Ishikawa (cell line): Measurements from ENCODE around the gene PCDHB12.

Source experiments
- CEBPB ChIP-seq: IDR thresholded peaks from 2 replicates; pipeline ENCODE4 v1.6.1; 2012
- EGR1 ChIP-seq: IDR thresholded peaks from 2 replicates; pipeline ENCODE4 v1.6.1; 2012
- EP300 ChIP-seq: IDR thresholded peaks from 2 replicates; pipeline ENCODE4 v1.6.1; 2012; ENCODE audit warnings: borderline replicate concordance
- FOXM1 ChIP-seq: IDR thresholded peaks from 2 replicates; pipeline ENCODE4 v1.6.1; 2012; ENCODE audit warnings: low read depth, borderline replicate concordance
- NFIC ChIP-seq: IDR thresholded peaks from 2 replicates; pipeline ENCODE4 v1.6.1; 2012
- RAD21 ChIP-seq: IDR thresholded peaks from 2 replicates; pipeline ENCODE4 v1.6.1; 2012; ENCODE audit warnings: low read depth
- TAF1 ChIP-seq: IDR thresholded peaks from 2 replicates; pipeline ENCODE4 v1.6.1; 2012; ENCODE audit warnings: low read depth, mild to moderate bottlenecking
- TCF12 ChIP-seq: IDR thresholded peaks from 2 replicates; pipeline ENCODE4 v1.6.1; 2012; ENCODE audit warnings: low read depth
- TEAD4 ChIP-seq: IDR thresholded peaks from 2 replicates; pipeline ENCODE4 v1.6.1; 2012
- YY1 ChIP-seq: IDR thresholded peaks from 2 replicates; pipeline ENCODE4 v1.6.1; 2012; ENCODE audit warnings: low read depth
- ZBTB7A ChIP-seq: IDR thresholded peaks from 2 replicates; pipeline ENCODE4 v1.6.1; 2012; ENCODE audit warnings: low read depth
- TF ChIP-seq, protein P1 (sequence below): IDR thresholded peaks from 2 replicates; pipeline ENCODE4 v1.6.1; 2012
- TF ChIP-seq, protein P2 (sequence below): IDR thresholded peaks from 2 replicates; pipeline ENCODE4 v1.6.1; 2012
- TF ChIP-seq, protein P3 (sequence below): IDR thresholded peaks from 2 replicates; pipeline ENCODE4 v1.6.1; 2012; ENCODE audit warnings: low read depth, mild to moderate bottlenecking

The PCDHB12 gene

DNA sequence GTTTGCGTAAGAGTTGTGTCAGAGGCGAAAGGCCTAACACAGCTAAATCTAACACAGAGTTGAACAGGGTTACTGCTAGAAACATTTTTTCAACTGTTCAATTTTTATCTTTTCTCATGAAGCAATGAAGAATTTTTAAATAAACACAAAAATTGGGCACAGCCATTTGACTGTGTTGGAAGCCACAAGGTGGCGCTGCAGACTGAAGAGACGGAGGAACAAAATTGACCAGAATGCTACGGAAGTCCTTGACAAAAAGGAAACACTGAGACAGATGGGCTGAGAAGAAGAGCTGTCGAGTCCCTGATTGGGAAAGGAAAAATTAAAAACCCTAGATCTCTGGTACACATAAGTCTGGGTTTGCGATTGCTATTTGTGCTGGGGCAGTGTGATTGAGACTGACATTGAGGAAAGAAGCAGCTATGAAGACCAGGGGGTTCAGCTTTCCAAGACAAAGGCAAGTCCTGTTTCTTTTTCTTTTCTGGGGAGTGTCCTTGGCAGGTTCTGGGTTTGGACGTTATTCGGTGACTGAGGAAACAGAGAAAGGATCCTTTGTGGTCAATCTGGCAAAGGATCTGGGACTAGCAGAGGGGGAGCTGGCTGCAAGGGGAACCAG, 21.5 kb upstream of the PCDHB12 start, which contains the start of gene PCDHB9:
TSS of gene PCDHB9 (plus strand) at position 265 of the 616 bp plus-strand sequence. CDS start at position 423, 158 bp downstream.
- no peak for TF ChIP-seq NFIC
- no peak for TF ChIP-seq TCF12
- no peak for TF ChIP-seq EGR1
- TF ChIP-seq RAD21 = peak; percentile 13; the same call in 1 of the 2 replicates
- TF ChIP-seq FOXM1 = no peak

DNA sequence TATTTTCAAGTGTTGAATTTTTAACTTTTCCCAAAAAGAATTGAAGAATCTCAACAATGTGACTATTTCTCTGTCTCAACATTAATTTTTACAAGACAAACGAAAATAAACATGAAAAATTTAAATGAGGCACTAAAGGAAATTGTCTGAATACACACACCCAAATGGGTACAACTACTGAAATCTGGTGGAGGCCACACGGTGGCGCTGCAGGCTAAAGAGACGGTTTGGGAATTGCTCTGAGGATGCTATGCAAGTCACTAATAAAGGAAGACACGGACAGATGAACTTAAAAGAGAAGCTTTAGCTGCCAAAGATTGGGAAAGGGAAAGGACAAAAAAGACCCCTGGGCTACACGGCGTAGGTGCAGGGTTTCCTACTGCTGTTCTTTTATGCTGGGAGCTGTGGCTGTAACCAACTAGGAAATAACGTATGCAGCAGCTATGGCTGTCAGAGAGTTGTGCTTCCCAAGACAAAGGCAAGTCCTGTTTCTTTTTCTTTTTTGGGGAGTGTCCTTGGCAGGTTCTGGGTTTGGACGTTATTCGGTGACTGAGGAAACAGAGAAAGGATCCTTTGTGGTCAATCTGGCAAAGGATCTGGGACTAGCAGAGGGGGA, 16.3 kb upstream of the PCDHB12 start, which contains the start of gene PCDHB10:
TSS of gene PCDHB10 (plus strand) at position 244 of the 616 bp plus-strand sequence. CDS start at position 444, 200 bp downstream.
- TF ChIP-seq RAD21 (peak; percentile 44), TAF1 (no peak)

DNA sequence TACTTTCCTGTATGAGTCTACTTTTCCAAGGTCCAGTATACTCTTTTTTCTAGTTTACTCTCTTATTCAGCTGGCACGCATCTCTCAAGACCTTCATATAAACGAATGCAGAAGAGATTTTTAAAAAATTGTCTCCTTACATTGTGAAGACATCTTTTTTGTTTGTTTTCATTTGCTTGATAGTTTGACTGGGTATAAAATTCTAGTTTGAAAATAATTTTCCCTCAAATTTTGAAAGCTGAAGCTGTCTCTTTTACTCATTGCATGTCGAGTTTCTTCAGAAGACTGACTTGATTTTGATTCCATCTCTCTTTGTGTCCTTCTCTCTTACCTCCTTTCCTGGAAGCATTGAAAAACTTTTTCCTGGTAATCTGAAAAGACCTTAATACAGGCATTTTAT, 12.2 kb upstream of the PCDHB12 start:
- TF ChIP-seq YY1 = no peak
- TF ChIP-seq FOXM1 = no peak
- no peak for TF ChIP-seq NFIC
- TF ChIP-seq EGR1 = no peak

DNA sequence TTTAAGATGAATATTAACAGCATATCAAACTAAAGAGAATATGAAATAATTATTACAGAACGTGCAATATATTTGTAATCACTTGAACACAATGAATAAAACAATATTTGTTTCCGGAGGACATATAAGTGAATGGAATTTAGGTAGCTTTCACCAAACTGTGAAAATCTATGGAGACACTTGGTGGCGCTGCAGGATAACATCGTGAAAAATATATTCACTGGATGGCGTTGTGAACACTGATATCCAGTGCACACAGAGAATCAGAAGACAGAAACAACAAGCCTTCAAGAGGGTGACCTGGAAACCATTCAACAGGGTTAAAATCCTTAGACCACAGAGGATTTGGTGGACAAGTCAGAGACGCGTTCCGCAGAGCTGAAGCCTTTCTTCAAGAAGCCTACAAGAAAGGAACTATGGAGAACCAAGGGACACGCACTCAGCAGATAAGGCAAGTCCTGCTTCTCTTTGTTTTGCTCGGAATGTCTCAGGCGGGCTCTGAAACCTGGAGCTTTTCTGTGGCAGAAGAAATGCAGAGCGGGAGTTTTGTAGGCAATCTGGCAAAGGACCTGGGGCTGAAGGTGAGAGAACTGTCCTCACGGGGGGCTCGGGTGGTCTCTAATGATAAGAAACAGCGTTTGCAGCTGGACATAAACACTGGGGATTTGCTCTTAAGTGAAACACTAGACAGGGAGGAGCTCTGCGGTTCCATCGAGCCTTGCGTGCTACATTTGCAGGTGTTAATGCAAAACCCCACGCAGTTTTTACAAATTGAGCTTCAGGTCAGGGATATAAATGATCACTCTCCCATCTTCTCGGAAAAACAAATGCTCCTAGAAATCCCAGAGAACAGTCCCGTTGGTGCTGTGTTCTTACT, 8.9 kb upstream of the PCDHB12 start, which contains the start of gene PCDHB11:
TSS of gene PCDHB11 (plus strand) at position 269 of the 877 bp plus-strand sequence. CDS start at position 417, 148 bp downstream.
- TF ChIP-seq RAD21 (peak; percentile 46), TCF12 (no peak)

DNA sequence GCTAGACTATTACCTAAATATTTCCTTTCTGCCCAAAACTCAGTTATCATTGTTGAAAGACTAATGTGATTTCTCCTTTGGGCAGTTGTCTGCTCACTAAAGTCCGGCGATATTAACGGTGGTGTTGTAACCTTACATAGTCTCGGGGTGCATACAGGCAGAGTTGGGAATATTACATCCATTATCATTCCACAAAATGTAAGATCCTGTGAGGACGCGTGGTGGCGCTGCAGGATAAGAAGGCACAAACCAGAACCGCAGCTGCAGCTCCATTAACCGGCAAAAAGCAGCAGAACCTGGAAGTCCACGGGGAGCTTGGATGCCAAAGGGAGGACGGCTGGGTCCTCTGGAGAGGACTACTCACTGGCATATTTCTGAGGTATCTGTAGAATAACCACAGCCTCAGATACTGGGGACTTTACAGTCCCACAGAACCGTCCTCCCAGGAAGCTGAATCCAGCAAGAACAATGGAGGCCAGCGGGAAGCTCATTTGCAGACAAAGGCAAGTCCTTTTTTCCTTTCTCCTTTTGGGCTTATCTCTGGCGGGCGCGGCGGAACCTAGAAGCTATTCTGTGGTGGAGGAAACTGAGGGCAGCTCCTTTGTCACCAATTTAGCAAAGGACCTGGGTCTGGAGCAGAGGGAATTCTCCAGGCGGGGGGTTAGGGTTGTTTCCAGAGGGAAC, 5.3 kb downstream of the PCDHB12 start, which contains the start of gene PCDHB13:
TSS of gene PCDHB13 (plus strand) at position 264 of the 684 bp plus-strand sequence. CDS start at position 469, 205 bp downstream.
- peak; percentile 51 for TF ChIP-seq RAD21

DNA sequence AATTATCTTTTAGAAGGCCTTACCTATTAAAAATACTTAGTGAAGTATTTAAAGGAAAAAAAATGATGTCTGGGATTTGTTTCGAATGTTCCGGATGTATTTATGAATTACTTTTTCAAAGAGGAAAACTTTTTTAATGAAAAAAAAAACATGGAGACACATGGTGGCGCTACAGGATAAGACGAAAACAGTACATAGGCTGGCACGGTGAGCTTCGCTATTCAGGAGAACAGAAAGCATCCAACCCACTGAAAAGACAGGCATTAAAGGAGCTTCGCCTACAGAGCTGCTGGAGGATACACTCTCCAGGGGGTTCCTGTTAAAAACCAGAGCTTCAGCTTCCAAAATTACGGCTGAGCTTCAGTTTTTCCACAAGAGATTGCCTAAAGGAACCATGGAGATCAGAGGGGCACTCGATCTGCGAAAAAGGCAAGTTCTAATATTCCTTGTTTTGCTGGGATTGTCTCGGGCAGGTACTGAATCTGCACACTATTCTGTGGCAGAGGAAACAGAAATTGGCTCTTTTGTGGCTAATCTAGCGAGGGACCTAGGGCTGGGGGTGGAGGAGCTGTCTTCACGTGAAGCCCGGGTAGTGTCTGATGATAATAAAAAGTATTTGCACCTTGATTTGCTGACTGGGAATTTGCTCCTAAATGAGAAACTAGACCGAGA, 14.7 kb downstream of the PCDHB12 start, which contains the start of gene PCDHB14:
TSS of gene PCDHB14 (plus strand) at position 232 of the 672 bp plus-strand sequence. CDS start at position 395, 163 bp downstream.
- TF ChIP-seq RAD21 (peak; percentile 35), TCF12 (no peak)

DNA sequence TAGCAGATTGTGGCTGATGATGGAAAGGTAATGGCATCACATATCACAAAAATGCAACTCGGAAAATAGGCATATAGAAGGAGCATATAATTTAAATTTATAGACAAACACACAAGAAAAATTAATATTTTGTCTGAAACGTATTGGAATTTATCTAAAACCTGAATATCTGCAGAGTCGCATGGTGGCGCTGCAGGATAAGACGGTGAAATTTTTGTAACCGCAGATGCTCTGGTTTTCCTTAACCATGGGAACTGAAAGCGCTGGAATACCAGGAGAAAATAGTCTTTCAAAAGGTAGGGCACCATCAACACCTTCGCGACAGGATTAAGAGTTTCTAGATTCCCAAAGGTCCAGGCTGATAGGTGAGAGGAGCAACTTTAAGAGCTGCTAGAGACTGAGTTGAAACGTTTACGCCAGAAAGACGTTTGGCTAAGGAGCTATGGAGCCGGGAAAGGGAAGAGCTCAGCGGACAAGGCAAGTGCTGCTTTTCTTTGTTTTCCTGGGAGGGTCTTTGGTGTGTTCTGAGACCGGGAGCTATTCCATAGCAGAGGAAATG, 25.7 kb downstream of the PCDHB12 start:
- TF ChIP-seq RAD21 (peak; percentile 47), EP300 (no peak)

DNA sequence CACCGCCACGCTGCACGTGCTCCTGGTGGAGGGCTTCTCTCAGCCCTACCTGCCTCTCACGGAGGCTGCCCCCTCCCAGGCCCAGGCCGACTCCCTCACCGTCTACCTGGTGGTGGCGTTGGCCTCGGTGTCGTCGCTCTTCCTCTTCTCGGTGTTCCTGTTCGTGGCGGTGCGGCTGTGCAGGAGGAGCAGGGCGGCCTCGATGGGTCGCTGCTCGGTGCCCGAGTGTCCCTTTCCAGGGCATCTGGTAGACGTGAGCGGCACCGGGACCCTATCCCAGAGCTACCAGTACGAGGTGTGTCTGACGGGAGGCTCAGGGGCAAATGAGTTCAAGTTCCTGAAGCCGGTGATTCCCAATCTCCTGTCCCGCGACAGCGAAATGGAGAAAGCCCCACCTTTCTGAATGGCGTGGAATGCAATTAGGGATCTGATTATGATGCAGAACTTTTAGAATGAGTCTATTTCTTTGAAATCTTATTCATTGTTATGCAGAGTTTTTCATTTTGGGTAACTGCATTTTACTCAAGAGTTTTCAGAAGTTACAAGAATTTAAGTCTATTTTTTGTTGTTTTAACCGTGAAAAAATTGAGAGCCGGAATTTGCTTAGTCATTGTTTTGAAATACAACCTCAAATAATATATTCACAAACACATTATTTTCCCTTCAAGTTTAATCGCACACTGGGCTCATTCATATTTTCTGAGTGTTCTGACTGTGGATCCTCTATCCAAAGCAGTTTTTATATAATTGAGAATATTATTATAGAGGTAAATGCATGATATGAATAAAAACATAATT, 28.2 kb downstream of the PCDHB12 start:
- TF ChIP-seq, protein P1, sequence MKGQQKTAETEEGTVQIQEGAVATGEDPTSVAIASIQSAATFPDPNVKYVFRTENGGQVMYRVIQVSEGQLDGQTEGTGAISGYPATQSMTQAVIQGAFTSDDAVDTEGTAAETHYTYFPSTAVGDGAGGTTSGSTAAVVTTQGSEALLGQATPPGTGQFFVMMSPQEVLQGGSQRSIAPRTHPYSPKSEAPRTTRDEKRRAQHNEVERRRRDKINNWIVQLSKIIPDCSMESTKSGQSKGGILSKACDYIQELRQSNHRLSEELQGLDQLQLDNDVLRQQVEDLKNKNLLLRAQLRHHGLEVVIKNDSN = no peak
- no peak for TF ChIP-seq NFIC

DNA sequence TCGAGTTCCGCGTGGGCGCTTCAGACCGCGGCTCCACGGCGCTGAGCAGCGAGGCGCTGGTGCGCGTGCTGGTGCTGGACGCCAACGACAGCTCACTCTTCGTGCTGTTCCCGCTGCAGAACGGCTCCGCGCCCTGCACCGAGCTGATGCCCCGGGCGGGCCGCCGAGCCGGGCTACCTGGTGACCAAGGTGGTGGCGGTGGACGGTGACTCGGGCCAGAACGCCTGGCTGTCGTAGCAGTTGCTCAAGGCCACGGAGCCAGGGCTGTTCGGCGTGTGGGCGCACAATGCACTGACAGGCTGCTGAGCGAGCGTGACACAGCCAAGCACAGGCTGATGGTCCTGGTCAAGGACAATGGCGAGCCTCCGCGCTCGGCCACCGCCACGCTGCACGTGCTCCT, 33.0 kb downstream of the PCDHB12 start:
- no peak for TF ChIP-seq ZBTB7A
- no peak for TF ChIP-seq TAF1
- TF ChIP-seq FOXM1 = no peak
- TF ChIP-seq YY1 = no peak
- TF ChIP-seq, protein P2, sequence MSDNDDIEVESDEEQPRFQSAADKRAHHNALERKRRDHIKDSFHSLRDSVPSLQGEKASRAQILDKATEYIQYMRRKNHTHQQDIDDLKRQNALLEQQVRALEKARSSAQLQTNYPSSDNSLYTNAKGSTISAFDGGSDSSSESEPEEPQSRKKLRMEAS = no peak
- no peak for TF ChIP-seq TEAD4
- no peak for TF ChIP-seq EGR1
- TF ChIP-seq RAD21 = no peak
- no peak for TF ChIP-seq CEBPB
- TF ChIP-seq, protein P3, sequence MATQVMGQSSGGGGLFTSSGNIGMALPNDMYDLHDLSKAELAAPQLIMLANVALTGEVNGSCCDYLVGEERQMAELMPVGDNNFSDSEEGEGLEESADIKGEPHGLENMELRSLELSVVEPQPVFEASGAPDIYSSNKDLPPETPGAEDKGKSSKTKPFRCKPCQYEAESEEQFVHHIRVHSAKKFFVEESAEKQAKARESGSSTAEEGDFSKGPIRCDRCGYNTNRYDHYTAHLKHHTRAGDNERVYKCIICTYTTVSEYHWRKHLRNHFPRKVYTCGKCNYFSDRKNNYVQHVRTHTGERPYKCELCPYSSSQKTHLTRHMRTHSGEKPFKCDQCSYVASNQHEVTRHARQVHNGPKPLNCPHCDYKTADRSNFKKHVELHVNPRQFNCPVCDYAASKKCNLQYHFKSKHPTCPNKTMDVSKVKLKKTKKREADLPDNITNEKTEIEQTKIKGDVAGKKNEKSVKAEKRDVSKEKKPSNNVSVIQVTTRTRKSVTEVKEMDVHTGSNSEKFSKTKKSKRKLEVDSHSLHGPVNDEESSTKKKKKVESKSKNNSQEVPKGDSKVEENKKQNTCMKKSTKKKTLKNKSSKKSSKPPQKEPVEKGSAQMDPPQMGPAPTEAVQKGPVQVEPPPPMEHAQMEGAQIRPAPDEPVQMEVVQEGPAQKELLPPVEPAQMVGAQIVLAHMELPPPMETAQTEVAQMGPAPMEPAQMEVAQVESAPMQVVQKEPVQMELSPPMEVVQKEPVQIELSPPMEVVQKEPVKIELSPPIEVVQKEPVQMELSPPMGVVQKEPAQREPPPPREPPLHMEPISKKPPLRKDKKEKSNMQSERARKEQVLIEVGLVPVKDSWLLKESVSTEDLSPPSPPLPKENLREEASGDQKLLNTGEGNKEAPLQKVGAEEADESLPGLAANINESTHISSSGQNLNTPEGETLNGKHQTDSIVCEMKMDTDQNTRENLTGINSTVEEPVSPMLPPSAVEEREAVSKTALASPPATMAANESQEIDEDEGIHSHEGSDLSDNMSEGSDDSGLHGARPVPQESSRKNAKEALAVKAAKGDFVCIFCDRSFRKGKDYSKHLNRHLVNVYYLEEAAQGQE = no peak
- no peak for TF ChIP-seq NFIC
- TF ChIP-seq TCF12 = no peak
- TF ChIP-seq, protein P1 = no peak
